GM19351 (cell line): ENCODE data around the gene MYD88.
"Not testable (repeated sequence)": the region's sequence is repeated elsewhere in the genome, so short reads cannot be mapped to it uniquely, and the experiment has no call there.

Experiments used
- ATAC-seq: cut with Tn5 transposase; IDR thresholded peaks from one replicate; pipeline ENCODE4 v1.9.1; 2021; ENCODE audit warnings: mild to moderate bottlenecking, moderate library complexity; ENCODE audit not compliant: unreplicated experiment

Gene MYD88

DNA sequence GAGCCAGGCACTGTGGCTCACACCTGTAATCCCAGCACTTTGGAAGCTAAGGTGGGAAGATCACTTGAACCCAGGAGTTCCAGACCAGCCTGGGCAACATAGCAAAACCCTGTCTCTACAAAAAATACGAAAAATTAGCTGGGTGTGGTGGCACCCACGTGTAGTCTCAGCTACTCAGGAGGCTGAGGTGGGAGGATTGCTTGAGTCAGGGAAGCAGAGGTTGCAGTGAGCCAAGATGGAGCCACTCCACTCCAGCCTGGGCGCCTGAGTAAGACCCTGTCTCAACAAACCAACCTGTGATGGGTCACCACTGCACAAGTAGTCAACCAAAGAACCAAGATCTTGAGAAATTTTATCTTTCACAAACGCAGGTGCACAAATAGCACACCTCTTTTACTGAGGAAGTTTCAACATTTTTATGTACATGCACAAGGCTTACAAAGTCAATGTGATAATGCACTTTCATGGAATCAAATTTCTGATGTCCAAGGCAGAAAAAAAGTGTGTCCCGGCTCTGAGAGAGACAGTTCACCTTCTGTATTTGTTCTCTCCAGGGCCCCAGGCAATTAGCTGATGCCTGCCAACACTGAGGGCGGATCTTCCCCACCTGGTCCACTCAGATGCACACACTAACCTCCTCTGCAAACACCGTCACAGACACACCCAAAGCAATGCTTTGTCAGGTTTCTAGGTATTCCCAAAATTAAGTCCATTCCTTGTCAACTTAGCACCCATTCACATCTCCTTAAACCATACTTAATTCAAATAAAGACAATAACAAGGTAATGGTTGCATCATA, 13.9 kb upstream of the MYD88 start:
- ATAC-seq, result no peak

DNA sequence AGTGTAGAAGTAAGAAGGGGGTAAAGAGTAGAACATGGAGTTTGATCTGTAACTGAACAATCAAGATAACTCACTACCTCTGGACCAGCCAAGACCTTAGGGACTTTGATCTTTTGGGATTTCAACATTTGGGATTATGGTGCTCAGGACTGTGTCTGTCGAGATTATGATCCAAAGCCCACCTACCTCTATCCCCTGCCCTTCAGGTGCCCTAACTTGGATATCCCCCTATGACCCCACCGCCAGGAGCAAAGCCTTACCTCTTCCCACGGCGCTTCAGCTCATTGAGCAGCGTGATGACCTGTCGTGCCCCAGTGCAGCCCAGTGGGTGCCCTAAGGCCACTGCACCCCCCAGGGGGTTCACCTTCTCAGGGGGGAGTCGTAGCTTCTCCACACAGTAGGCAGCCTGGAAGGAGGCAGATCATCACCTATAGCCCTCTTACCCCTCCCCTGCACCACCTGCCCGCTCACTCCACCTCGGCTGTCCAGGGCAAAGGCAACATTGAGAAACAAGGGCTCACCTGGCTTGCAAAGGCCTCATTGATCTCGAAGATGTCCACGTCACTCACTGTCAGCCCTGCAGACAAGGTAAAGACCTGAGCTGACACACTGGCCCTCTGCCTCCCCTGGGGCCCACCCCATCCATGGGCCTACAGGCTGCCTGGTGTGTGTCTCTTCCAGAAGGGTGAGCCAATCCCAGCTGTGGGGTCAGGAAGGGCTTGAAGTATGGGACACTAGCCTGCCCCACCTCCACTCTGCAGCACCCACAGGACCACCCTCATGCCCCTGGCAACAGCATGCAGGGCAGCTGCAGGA, 12.9 kb upstream of the MYD88 start:
- no peak for ATAC-seq

DNA sequence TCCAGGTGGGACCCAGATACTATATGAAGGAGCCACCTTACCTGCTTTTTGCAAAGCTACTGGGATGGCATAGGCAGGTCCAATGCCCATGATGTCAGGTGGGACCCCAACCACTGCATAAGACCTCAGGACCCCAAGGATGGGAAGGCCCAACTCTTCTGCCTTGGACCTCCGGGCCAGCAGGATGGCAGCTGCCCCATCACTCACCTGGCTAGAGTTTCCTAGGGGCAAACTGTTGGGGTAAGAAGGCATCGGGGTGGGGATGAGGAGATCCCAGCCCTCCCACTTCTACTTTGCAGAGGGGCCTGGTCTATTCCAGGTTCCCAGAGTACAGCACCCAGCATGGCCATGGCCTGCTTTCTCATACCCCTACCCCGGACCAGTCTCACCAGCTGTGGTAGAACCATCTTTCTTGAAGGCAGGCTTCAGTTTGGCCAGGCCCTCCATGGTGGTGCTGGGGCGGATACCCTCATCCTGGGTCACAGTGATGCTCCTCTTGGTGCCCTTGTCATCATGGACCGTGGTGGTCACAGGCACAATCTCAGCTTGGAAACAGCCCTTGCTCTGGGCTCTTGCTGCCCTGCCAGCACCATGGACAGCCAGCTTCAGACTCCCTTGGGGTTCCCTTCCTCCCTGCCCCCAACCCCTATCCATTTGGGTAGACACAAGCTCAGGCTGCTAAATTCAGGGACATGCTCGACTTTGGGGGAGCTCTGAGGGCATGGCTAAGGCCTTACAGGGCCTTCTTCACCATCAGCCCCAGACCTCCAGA, 12.2 kb upstream of the MYD88 start:
- no peak for ATAC-seq

DNA sequence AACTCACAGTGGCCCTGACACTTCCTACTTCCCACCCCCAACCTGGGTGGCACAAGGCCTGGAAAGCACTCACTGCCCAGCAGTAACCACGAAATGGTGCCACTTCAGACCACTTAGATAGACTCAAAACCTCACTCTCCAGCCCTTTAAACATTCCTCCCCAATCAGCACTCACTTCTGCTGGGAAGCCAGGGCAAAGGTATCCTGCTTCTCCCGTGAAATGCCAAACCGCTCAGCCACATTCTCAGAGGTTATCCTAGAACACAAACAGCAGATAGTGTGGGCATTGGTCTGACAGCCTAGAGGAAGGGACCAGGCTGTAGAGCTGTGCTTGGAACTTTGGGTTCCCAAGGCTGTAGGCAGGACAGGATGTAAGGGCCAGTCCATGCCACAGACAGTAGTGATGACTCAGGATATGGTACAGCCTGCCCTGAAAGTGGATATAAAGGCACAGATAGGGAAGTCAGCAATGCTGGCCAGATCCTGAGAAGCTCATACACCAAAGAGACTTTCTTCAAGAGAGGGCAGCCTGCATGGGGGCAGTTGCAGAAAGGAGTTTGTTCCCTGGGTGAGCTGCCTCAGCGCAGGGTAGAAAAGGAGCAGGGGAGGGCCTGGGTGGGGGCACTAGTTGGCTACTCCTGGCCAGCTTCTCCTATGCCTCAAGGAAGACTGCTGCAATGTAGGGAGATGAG, 10.7 kb upstream of the MYD88 start:
- no peak for ATAC-seq

DNA sequence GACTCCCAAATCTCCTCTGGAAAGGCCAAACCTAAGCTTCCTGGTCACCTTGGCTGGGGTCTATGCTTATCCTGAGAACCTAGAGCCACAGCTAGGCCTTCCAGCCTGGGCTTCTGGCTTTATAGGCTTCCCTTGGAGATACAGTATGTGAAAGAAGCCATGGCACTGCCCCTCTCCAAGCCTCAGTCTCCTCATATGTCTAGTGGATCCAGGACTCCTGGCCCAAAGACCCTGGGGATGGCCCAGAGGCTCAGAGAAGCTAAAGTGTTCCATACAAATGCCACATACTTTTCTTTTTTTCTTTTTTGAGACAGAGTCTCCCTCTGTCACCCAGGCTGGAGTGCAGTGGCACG, 10.2 kb upstream of the MYD88 start:
- ATAC-seq, result no peak

DNA sequence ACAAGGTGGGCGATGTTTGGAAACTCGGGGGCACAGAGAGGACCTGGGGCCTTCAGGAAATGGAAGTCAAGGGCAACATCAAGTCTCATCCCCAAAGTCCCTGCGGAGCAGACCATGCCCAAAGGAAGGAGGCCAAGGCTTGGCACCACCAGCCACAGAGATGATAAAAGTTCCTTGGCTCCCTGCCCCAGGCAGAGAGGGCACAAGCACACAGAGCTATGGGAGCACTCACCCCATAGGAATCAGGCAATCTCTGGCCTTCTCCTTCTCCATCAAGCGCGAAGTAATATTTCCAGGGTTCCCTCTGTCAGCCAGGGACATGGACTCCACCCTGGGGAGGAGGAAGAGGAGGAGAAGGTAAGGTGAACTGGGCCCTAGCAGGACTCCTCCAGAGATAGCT, 9.4 kb upstream of the MYD88 start:
- no peak for ATAC-seq

DNA sequence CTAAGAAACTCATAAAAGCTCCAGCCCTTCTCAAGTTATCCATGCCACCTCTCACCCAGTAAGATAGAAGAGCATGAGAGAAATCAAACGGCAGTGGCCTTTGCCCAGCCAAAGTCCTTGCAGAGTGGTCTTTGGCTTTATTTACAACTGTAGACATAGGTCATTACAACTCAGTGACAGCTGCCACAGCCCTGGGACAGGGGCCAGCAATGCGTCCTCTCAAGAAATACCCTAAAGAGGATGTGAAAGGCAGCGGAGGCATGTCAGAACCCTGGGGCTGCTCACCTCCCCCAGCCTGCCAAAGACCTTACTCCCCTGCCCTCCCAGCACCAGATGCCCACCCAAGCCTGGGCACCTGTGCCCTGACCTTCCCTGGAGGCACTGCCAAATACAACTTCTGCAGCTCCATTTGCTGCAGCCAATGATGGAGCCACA, 7.8 kb upstream of the MYD88 start:
- no peak for ATAC-seq

DNA sequence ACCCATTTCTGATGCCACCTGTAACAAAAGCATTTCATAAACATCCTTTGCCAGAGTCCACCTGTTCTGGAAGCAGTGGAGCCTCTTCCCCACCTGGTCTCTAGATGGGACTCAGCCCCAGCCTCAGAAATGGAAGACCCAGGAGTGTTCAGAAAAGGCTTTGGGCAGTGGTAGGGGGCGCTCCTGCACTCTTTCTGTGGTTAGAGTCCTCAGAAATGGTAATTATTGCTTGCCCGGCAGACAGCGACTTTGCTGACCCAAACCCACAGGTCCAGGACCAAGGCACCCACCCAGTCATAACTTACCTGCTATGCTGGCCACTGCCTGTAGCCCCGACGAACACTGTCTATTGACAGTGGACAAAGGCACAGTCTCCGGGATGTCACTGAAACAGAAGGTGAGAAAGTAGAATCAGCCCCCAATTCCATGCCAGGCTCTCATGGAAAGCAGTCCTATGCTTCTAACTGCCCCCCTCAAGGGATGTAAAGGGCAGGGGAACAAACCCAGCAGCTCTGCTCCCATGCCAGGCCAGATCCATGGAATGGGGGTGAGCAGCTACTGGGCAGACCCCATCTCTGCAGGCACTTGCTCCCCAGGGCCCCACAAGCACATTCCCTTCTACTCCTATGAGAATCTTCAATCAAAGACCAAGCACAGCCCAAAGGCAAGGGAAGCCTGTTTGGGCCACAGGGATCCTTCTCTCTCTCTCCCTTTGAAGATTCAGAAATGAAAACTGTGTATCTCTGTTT, 6.7 kb upstream of the MYD88 start:
- no peak for ATAC-seq

DNA sequence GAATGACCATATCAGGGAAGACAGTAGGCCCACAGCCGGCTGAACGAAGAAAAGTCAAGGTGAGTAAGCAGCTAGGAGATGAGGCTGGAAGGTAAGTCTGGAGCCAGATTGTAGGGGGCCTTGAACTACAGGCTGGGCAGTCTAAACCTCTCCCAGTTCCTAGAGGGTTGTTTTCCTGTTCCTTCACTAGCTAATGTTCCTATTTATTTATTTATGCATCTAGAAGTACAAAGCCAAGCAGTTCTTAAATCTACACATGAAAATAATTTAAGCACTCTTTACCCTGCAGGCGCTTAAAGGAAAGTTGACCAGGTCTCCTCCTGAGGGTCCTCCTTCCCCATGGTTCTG, 5.3 kb upstream of the MYD88 start:
- ATAC-seq, result no peak

DNA sequence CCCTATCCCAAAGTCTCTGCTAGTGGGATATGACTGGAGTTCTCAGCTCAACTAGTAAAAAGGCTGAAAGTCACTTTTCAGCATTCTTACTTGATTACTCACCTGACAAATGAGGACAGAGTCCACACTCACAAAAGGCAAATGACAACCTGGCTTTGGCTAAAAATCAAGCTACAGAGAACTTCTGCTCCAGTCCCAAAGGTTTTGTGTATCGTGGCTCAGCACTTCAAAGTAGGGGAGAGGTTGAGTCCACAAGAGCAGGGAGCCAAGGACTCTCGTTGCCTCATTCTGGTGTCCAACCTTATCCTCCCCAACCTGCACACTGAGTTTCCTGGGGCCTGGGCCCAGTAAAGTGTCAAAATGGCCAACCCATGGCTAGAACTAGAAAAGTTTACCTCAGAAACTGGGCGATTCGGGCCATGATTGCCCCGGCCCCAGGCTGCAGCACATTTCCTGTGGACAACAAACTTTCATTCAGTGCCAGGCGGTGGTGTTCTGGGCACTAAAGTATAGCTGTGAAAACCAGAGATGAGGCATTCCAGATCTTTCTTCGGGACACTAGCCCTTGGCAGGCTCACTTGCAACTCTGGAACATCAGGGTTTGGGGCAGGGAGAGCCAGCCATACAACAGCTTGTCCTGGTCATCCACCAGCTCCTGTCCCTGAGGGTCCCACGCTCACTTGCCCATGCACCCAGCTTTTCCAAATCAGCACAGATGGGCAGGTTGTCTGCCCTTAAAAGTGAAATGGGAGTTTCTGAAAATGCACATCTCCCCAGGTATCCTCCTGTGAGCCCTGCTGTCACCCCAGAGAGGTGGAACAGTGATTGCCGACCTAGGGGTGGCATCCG, 4.7 kb upstream of the MYD88 start:
- no peak for ATAC-seq

DNA sequence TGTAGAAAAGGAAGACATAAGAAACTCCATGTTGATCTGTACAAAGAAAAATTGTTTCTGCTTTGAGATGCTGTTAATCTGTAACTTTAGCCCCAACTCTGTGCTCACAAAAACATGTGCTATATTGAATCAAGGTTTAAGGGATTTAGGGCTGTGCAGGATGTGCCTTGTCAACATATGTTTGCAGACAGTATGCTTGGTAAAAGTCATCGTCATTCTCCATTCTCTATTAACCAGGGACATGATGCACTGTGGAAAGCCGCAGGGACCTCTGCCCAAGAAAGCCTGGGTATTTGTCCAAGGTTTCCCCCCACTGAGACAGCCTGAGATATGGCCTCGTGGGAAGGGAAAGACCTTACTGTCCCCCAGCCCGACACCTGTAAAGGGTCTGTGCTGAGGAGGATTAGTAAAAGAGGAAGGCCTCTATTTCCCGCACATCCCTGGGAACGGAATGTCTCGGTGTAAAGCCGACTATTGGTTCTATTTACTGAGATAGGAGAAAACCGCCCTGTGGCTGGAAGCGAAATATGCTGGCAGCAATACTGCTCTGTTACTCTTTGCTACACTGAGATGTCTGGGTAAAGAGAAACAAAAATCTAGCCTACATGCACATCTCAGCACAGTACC, 3.8 kb upstream of the MYD88 start:
- not testable (repeated sequence) for ATAC-seq

DNA sequence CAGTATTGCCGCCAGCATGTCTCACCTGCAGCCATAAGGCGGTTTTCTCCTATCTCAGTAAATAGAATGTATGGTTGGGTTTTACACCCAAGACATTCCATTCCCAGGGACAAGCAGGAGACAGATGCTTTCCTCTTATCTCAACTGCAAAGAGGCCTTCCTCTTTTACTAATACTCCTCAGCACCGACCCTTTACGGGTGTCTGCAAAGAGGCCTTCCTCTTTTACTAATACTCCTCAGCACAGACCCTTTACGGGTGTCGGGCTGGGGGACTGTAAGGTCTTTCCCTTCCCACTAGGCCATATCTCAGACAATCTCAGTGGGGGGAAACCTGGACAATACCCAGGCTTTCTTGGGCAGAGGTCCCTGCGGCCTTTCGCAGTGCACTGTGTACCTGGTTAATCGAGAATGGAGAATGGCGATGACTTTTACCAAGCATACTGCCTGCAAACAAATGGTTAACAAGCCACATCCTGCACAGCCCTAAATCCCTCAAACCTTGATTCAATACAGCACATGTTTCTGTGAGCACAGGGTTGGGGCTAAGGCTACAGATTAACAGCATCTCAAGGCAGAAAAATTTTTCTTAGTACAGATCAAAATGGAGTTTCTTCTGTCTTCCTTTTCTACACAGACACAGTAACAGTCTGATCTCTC, 2.7 kb upstream of the MYD88 start:
- ATAC-seq, result not testable (repeated sequence)

DNA sequence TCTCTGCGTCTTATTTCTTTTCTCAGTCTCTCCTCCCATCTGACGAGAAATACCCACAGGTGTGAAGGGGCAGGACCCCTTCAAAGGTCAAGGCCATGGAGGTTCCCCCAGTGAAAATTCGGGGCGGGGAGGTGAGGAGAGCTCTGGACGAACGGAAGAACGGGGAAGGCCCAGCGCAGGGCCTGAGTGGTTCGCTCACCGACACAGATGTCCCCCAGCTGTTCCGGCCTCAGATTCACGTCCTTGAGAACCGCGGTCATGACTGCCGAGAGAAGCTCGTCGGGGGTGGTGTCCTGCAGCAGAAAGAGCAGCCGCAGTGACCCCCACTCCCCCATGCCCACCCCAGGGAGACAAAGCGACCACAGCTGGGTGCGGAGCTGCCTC, 2.1 kb upstream of the MYD88 start:
- ATAC-seq, result peak; percentile 11

DNA sequence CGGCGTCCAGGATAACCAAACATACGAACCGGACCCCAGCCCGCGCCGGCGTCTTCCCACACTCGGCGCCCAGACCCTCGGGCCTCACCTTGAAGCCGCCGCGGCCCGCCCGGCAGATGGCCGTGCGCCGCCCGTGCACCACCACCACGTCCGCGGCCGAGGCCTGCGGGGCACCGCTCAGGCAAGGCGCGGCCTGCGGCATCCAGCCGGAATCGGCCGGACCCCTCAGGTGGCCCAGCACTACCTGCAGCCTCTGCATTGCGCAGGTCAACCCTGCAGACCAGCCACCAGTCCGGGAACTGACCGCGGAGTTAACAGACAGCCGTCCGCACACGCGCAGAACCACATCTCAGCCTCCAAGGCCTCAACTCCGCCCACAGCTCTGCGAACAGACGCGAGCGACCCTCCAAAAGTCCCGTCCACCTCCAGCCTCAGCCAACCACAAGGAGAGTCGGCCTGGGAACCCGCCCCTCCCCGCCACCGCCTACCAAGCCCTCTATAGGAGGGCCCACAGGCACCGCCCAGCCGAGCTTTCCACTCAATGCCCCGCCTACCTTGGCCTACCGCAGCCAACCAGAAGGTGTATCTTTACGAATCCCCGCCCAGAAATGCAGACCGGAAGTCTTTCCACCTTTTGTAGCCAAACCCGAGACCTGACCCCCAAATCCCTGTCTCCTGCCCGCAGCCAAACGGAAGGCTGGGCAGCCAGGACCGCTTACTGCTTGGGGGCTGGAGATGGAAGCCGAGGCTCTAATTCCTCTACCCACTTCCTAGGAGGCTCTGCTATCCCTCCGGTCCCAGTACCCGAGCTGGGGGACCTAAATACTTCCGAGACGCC, 1.5 kb upstream of the MYD88 start, which contains the start of gene ACAA1:
TSS of gene ACAA1 (minus strand) at position 351 of the 838 bp plus-strand sequence. CDS start at position 259, 92 bp downstream.
- ATAC-seq, result peak; percentile 86

DNA sequence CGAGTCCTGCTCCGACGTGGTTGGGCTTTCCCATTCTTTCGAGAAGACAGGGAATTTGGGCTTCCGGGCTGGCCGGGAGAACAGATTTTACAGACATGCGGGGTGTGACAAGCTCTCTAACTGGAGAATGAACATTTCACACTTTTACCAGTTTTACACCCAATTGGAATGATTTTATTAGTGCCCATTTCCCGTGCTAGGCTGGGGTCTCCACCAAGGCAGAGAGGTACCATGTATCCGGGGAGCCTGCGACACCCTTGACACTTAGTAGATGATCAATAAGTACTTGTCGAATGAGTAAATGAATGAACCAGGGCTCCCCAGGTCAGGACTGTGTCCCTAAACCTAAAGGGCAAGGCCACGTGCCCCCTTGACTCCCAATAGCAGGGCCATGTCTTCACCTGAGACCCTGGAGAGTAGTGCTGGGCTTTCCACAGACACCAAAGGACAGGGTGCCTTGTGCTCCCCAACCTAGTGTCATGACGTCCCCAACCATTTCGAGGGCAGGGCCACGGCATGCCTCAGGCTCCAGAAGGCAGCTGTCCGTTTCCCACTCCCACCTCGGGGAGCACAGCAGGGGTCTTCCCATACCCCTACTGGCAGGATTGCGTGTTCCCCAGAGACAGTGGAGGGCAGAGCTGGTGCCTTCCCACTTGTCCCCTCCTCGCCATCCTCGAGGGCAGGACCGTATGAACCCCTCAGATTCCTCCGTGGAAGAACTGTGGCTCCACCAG, 679 bp upstream of the MYD88 start:
- no peak for ATAC-seq

DNA sequence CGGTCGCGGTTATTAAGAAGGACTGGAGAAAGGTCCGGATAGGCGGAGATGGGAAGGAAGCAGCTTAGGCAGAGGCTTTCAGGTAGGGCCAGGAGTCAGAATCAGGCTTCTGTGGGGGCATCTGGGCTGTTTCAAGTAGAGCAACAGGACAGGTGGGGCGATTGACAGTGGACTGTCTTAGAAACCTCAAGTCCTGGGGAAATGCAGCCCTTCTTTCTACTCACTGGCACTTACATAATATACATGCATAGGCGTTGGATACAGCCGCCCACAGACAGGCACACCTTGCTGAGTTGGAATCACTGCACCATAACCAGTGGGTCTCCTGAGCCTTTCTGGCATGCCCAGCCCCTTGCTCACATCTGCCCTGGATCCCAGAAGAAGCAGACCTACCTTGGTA, 730 bp downstream of the MYD88 start:
- ATAC-seq, result no peak

DNA sequence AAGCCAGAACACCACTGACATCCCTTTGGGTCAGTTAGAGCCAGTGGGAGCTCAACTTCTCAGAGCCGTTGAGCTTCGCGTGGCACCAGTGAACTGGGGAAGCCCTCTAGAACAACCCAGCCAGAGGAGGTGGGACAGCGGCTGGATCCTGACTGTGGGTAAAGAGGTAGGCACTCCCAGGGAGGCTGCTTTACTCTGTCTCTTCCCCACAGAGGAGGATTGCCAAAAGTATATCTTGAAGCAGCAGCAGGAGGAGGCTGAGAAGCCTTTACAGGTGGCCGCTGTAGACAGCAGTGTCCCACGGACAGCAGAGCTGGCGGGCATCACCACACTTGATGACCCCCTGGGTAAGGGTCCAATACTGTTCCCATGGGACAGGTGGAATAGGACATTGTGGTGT, 1.2 kb downstream of the MYD88 start:
- no peak for ATAC-seq
